Esophagus squamous epithelium (tissue), 5 donors: ENCODE results near the gene C5orf22. TPM values are rescaled to one million over a fixed set of nuclear protein-coding genes. Genes with fewer than 3 reads are reported as not detected.
A peak's percentile ranks its signal among the peaks of the same experiment; 100 is the strongest.

ENCODE experiments used
- DNase-seq: peaks from one replicate; lab custom pipeline; 2025; lab: John Stamatoyannopoulos, UW
- H3K27ac ChIP-seq, 4 donors: fragments of 200-600 bp; sonication (generic); one replicate each; pipeline ENCODE4 v1.5.1; 2016 to 2019; ENCODE audit warnings: mild to moderate bottlenecking in 1 of 4
- H3K27me3 ChIP-seq, 4 donors: fragments of 200-600 bp; sonication (generic); 1 replicate in 3 of 4; 2 replicates in 1 of 4; pipeline versions ENCODE4 v1.5.1 to v1.6.0; 2017 to 2021; ENCODE audit warnings: antibody characterized with exemption in 1 of 4
- H3K36me3 ChIP-seq, 3 donors: fragments of 200-600 bp; sonication (generic); one replicate each; pipeline ENCODE4 v1.5.1; 2016 to 2019
- H3K4me1 ChIP-seq, 3 donors: fragments of 200-600 bp; sonication (generic); one replicate each; pipeline ENCODE4 v1.5.1; 2017 to 2019
- H3K4me3 ChIP-seq, 4 donors: fragments of 200-600 bp; sonication (generic); 1 replicate in 3 of 4; 2 replicates in 1 of 4; pipeline ENCODE4 v1.5.1; 2016 to 2019; ENCODE audit warnings: mild to moderate bottlenecking in 2 of 4, moderate library complexity in 1 of 4
- H3K9me3 ChIP-seq, 3 donors: fragments of 200-600 bp; sonication (generic); one replicate each; pipeline ENCODE4 v1.5.1; 2016 to 2019
- CTCF ChIP-seq, 6 experiments: fragments of 450-650 bp in 4 of 6; fragments of 200-600 bp in 2 of 6; sonication (generic) in 2 of 6; IDR thresholded peaks; one replicate each; pipeline ENCODE4 v1.5.1; 2016 to 2019; ENCODE audit warnings: antibody characterized with exemption in 6 of 6, mild to moderate bottlenecking in 4 of 6, moderate library complexity in 4 of 6
- POLR2A ChIP-seq, 4 donors: fragments of 450-650 bp; IDR thresholded peaks; one replicate each; pipeline ENCODE4 v1.6.1; 2017; ENCODE audit warnings: antibody characterized with exemption in 4 of 4, mild to moderate bottlenecking in 4 of 4, moderate library complexity in 3 of 4
- WGBS, 2 donors: methylation state at CpG; one replicate each; pipeline ENCODE4 v1.1.5; 2018; 5-methylcytosine and 5-hydroxymethylcytosine counted together
- intact Hi-C: fragments of 100-400 bp; cut with DNase I; formaldehyde crosslinking; loops from one replicate; pipeline ENCODE4 v1.15.0; 2022
- total RNA-seq, 4 donors: library from RNA; depleted of rRNA; stranded (reverse); fragments of >200 nt; gene quantifications; one replicate each; pipeline ENCODE4 v1.1.0, GENCODE V29; 2016
- donor health status: DM: yes; HTN: yes; CAD: no.

The C5orf22 gene
- total RNA-seq: 10 to 100 TPM; 11.0 to 19.8 (median 13.5) TPM

- H3K27me3 ChIP-seq: no peaks in the 10 kb centered on the region
- peak; percentile 59 for DNase-seq
- WGBS, 2 donors: 0% methylated on average over 33 to 34 of the region's 52 CpGs
- TF ChIP-seq CTCF (IDR thresholded peaks at IDR 0.05) (peak in 1 of 6 experiments; percentile 7), POLR2A (IDR thresholded peaks at IDR 0.05) (peak in 1 of 4 donors; percentile 66)
- H3K4me1 ChIP-seq: peaks cover 19 to 36% (median 24%) of the 10 kb centered on the region in 3 donors
- no peaks in the 10 kb centered on the region for H3K9me3 ChIP-seq
- H3K4me3 ChIP-seq: peak within 1 kb of the TSS; percentile 76 to 95 (median 80)
- peaks cover 12 to 53% (median 16%) of the 10 kb centered on the region in 3 donors for H3K36me3 ChIP-seq
- H3K27ac ChIP-seq: peak within 1 kb of the TSS; percentile 74 to 85 (median 84)
- intact Hi-C loops: no loop called here
Measured at GRCh38 chr5:31531888-31532547, at the start of gene C5orf22, which contains the start of gene DROSHA. Gene C5orf22, plus strand, starts transcription at chr5:31532301. Its CDS starts 92 bp downstream, at chr5:31532393. Gene DROSHA, minus strand, starts transcription at chr5:31532093. Its CDS starts 3,034 bp downstream, at chr5:31529059.

GRCh38 chr5:31485376-31486207 is 46.5 kb upstream of the C5orf22 start:
- H3K36me3 ChIP-seq: peaks cover 0 to 87% (median 0%) of the 10 kb centered on the region in 3 donors
- 77 to 78% methylated on average over 7 of the region's 7 CpGs for WGBS, 2 donors
- H3K27ac ChIP-seq: no peak overlapping the region
- no peak for DNase-seq
- TF ChIP-seq CTCF (IDR thresholded peaks at IDR 0.05): no peak
- TF ChIP-seq POLR2A (IDR thresholded peaks at IDR 0.05): no peak
- intact Hi-C loops: no loop called here
- no peaks in the 10 kb centered on the region for H3K27me3 ChIP-seq
- H3K4me1 ChIP-seq: no peaks in the 10 kb centered on the region
- H3K9me3 ChIP-seq: no peaks in the 10 kb centered on the region
- H3K4me3 ChIP-seq: no peak overlapping the region

- H3K36me3 ChIP-seq: peaks cover 0 to 89% (median 0%) of the 10 kb centered on the region in 3 donors
- 77 to 79% methylated on average over 6 of the region's 6 CpGs for WGBS, 2 donors
Measured at GRCh38 chr5:31486441-31486840, 45.7 kb upstream of the C5orf22 start.

GRCh38 chr5:31487506-31487905 is 44.6 kb upstream of the C5orf22 start:
- H3K36me3 ChIP-seq: peaks cover 0 to 89% (median 0%) of the 10 kb centered on the region in 3 donors
- TF ChIP-seq CTCF (IDR thresholded peaks at IDR 0.05) (no peak), POLR2A (IDR thresholded peaks at IDR 0.05) (no peak)
- H3K27ac ChIP-seq: no peak overlapping the region
- no peaks in the 10 kb centered on the region for H3K9me3 ChIP-seq
- no peaks in the 10 kb centered on the region for H3K4me1 ChIP-seq
- H3K27me3 ChIP-seq: no peaks in the 10 kb centered on the region
- H3K4me3 ChIP-seq: no peak overlapping the region
- no peak for DNase-seq
- 88 to 93% methylated on average over 2 of the region's 2 CpGs for WGBS, 2 donors
- intact Hi-C loops: no loop called here

More at GRCh38 chr5:31486441-31486840, 45.7 kb upstream of the C5orf22 start:
- H3K27ac ChIP-seq: no peak overlapping the region
- TF ChIP-seq CTCF (IDR thresholded peaks at IDR 0.05): no peak
- no peak for TF ChIP-seq POLR2A (IDR thresholded peaks at IDR 0.05)
- intact Hi-C loops: no loop called here
- DNase-seq: no peak
- no peaks in the 10 kb centered on the region for H3K9me3 ChIP-seq
- H3K27me3 ChIP-seq: no peaks in the 10 kb centered on the region
- H3K4me3 ChIP-seq: no peak overlapping the region
- no peaks in the 10 kb centered on the region for H3K4me1 ChIP-seq
